B cell (primary cell): ENCODE results near the gene CAV3. TPM values are rescaled to one million over a fixed set of nuclear protein-coding genes. Genes with fewer than 3 reads are reported as not detected.

ENCODE experiments used
- ATAC-seq: fragments of 200-7000 bp; cut with Tn5 transposase; one replicate; pipeline ENCODE4 v1.10.0; 2021; ENCODE audit warnings: low read depth, mild to moderate bottlenecking, moderate number of reproducible peaks, moderate library complexity
- CTCF ChIA-PET: fragments of 350-600 bp; sonication (Branson Sonifier 250); formaldehyde crosslinking; loops from one replicate; lab custom pipeline; 2021; ENCODE audit warnings: antibody characterized with exemption, inconsistent platforms; lab: Charles Lee
- POLR2A ChIA-PET: fragments of 350-600 bp; sonication (Branson Sonifier 250); formaldehyde crosslinking; loops from one replicate; lab custom pipeline; 2021; ENCODE audit warnings: antibody characterized with exemption; lab: Charles Lee
- DNase-seq: peaks from one replicate; pipeline ENCODE4 v3.0.0; 2013
- H2AFZ ChIP-seq: 2 replicates; pipeline ENCODE4 v1.6.1; 2012; ENCODE audit warnings: mild to moderate bottlenecking, low read depth, low read length; ENCODE audit not compliant: insufficient read depth, poor library complexity, severe bottlenecking
- H3K27ac ChIP-seq, 2 donors: 1 replicate in 1 of 2; 2 replicates in 1 of 2; pipeline ENCODE4 v1.5.1; 2012 to 2013; ENCODE audit warnings: low read length in 2 of 2, mild to moderate bottlenecking in 2 of 2, moderate library complexity in 1 of 2
- H3K27me3 ChIP-seq, 4 experiments: fragments of 200-600 bp in 1 of 4; sonication (generic) in 1 of 4; replicated peaks in 1 of 4; 1 replicate in 2 of 4; 2 replicates in 2 of 4; pipeline versions ENCODE4 v1.6.1 to v1.7.0; 2013 to 2016; ENCODE audit warnings: low read length in 3 of 4, mild to moderate bottlenecking in 2 of 4, mixed read lengths in 1 of 4, moderate library complexity in 1 of 4; ENCODE audit not compliant: insufficient read depth in 4 of 4, control insufficient read depth in 3 of 4; ENCODE audit errors: control extremely low read depth in 1 of 4
- H3K36me3 ChIP-seq, 2 experiments: replicated peaks in 1 of 2; 1 replicate in 1 of 2; 2 replicates in 1 of 2; pipeline versions ENCODE4 v1.6.1 to v1.7.1; 2013; ENCODE audit warnings: low read length in 1 of 2; ENCODE audit not compliant: insufficient read depth in 2 of 2, control insufficient read depth in 1 of 2; ENCODE audit errors: control extremely low read depth in 1 of 2, extremely low read depth in 1 of 2
- H3K4me1 ChIP-seq, 2 donors: fragments of 200-600 bp in 1 of 2; sonication (generic) in 1 of 2; 1 replicate in 1 of 2; 2 replicates in 1 of 2; pipeline versions ENCODE4 v1.5.1 to v1.6.1; 2013 to 2017; ENCODE audit warnings: low read length in 2 of 2; ENCODE audit not compliant: control insufficient read depth in 2 of 2, insufficient read depth in 2 of 2
- H3K4me2 ChIP-seq: replicated peaks from 2 replicates; pipeline ENCODE3; 2012; ENCODE audit warnings: mild to moderate bottlenecking, low read depth, low read length; ENCODE audit not compliant: poor library complexity, severe bottlenecking
- H3K4me3 ChIP-seq, 5 experiments: fragments of 200-600 bp in 1 of 5; sonication (generic) in 1 of 5; 1 replicate in 3 of 5; 2 replicates in 2 of 5; pipeline versions ENCODE4 v1.5.1 to v1.7.0; 2011 to 2016; ENCODE audit warnings: low read length in 4 of 5, mild to moderate bottlenecking in 4 of 5, low read depth in 2 of 5, control low read depth in 1 of 5, moderate library complexity in 1 of 5; ENCODE audit not compliant: insufficient read depth in 1 of 5; ENCODE audit errors: control extremely low read depth in 1 of 5, extremely low read depth in 1 of 5
- H3K79me2 ChIP-seq: fragments of 200-600 bp; sonication (generic); one replicate; pipeline ENCODE4 v1.6.0; 2016; ENCODE audit warnings: low read length; ENCODE audit not compliant: control insufficient read depth, insufficient read depth
- H3K9ac ChIP-seq: fragments of 200-600 bp; sonication (generic); 2 replicates; pipeline ENCODE4 v1.6.1; 2017; ENCODE audit warnings: mild to moderate bottlenecking, low read length, moderate library complexity
- H3K9me3 ChIP-seq, 3 donors: one replicate each; pipeline versions ENCODE4 v1.6.1 to v1.7.1; 2013; ENCODE audit warnings: low read length in 2 of 3; ENCODE audit not compliant: control insufficient read depth in 2 of 3, insufficient read depth in 1 of 3; ENCODE audit errors: control extremely low read depth in 1 of 3
- H4K20me1 ChIP-seq: 2 replicates; pipeline ENCODE4 v1.6.0; 2012; ENCODE audit warnings: mild to moderate bottlenecking, low read length; ENCODE audit not compliant: insufficient read depth, control insufficient read depth, poor library complexity, severe bottlenecking
- H3K27ac Mint-ChIP-seq: one replicate; pipeline ENCODE4 v1.8.0; 2021; ENCODE audit warnings: mixed read lengths
- H3K27me3 Mint-ChIP-seq: one replicate; pipeline ENCODE4 v1.8.0; 2021; ENCODE audit warnings: mixed read lengths
- H3K4me1 Mint-ChIP-seq: one replicate; pipeline ENCODE4 v1.8.0; 2021; ENCODE audit warnings: mixed read lengths
- H3K4me3 Mint-ChIP-seq: one replicate; pipeline ENCODE4 v1.8.0; 2021; ENCODE audit warnings: mixed read lengths
- H3K9me3 Mint-ChIP-seq: one replicate; pipeline ENCODE4 v1.8.0; 2022; ENCODE audit warnings: mixed read lengths; ENCODE audit not compliant: insufficient read depth
- EZH2 ChIP-seq: IDR thresholded peaks from 2 replicates; pipeline ENCODE4 v1.6.1; 2012; ENCODE audit warnings: borderline replicate concordance, low read depth, mild to moderate bottlenecking, moderate library complexity, low read length; ENCODE audit not compliant: insufficient read depth, poor library complexity, severe bottlenecking
- WGBS: methylation state at CpG from one replicate; pipeline ENCODE4 v1.1.5; 2013; ENCODE audit warnings: missing lambda C conversion rate; ENCODE audit not compliant: insufficient coverage; 5-methylcytosine and 5-hydroxymethylcytosine counted together
- intact Hi-C: fragments of 100-400 bp; cut with micrococcal nuclease; formaldehyde crosslinking; loops from one replicate; pipeline ENCODE4 v1.10.0; 2022
- polyA plus RNA-seq: library from polyadenylated mRNA; depleted of rRNA; stranded (reverse); fragments of >200 nt; gene quantifications from 2 replicates; pipeline ENCODE4 v1.2.3, GENCODE V29; 2012
- total RNA-seq, 2 donors: library from RNA; stranded (reverse); fragments of 120-200 nt in 1 of 2; gene quantifications; 1 replicate in 1 of 2; 2 replicates in 1 of 2; pipeline versions ENCODE4 v1.2.3 to v1.2.4, GENCODE V29; 2013 to 2022
- TF ChIP-seq, protein P1 (sequence below): fragments of 200-600 bp; IDR thresholded peaks from one replicate; pipeline ENCODE4 v1.8.0; 2022; ENCODE audit warnings: antibody characterized with exemption, mild to moderate bottlenecking

The CAV3 gene
- total and polyA plus RNA-seq, 2 donors (not counting 1 experiment from before 2014, with no cell fraction given) = not detected

DNA sequence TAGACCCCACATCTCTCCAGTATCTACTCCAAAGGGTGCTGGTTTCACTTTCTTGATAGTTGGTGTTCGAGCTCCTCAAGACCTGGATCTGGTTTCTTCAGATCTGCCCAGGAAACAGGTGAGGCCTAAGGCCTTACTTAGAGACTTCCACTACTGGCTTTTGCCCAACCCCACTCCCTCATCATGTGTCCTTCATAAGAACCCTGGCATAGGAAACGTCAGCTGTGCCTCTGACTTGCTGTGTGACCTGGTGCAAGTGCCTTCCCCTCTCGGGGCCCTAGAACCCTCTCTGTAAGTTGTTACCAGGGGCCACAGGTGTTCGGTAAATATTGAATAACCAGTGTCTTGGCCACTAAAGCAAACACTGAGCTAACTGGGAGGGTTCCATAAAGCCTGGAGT is 31.9 kb downstream of the CAV3 start:
- Mint-ChIP-seq H3K4me1 (peaks cover 19% of the 10 kb centered on the region), H3K9me3 (no peaks in the 10 kb centered on the region), H3K27ac (no peak overlapping the region), H3K4me3 (no peak overlapping the region), H3K27me3 (peaks cover 20% of the 10 kb centered on the region)
- H2AFZ ChIP-seq = no peak overlapping the region
- ChIA-PET POLR2A (no interaction called here), CTCF (no interaction called here)
- intact Hi-C loops = loop anchor here (10.0 kb wide), 1 partner anchor 539 kb away; no protein-coding TSS in a partner anchor
- ATAC-seq = no peak
- peaks cover 0 to 29% (median 12%) of the 10 kb centered on the region in 4 experiments for H3K27me3 ChIP-seq
- no peaks in the 10 kb centered on the region for H4K20me1 ChIP-seq
- peaks cover 17 to 22% of the 10 kb centered on the region in 2 donors for H3K4me1 ChIP-seq
- H3K79me2 ChIP-seq = no peaks in the 10 kb centered on the region
- H3K4me2 ChIP-seq = no peak overlapping the region
- 71% methylated on average over 3 of the region's 4 CpGs for WGBS
- no peaks in the 10 kb centered on the region for H3K36me3 ChIP-seq
- no peak overlapping the region for H3K9ac ChIP-seq
- H3K27ac ChIP-seq = no peak overlapping the region
- TF ChIP-seq, protein P1, sequence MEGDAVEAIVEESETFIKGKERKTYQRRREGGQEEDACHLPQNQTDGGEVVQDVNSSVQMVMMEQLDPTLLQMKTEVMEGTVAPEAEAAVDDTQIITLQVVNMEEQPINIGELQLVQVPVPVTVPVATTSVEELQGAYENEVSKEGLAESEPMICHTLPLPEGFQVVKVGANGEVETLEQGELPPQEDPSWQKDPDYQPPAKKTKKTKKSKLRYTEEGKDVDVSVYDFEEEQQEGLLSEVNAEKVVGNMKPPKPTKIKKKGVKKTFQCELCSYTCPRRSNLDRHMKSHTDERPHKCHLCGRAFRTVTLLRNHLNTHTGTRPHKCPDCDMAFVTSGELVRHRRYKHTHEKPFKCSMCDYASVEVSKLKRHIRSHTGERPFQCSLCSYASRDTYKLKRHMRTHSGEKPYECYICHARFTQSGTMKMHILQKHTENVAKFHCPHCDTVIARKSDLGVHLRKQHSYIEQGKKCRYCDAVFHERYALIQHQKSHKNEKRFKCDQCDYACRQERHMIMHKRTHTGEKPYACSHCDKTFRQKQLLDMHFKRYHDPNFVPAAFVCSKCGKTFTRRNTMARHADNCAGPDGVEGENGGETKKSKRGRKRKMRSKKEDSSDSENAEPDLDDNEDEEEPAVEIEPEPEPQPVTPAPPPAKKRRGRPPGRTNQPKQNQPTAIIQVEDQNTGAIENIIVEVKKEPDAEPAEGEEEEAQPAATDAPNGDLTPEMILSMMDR = no peak
- TF ChIP-seq EZH2 = no peak
- H3K9me3 ChIP-seq = no peaks in the 10 kb centered on the region
- no peak overlapping the region for H3K4me3 ChIP-seq
- DNase-seq = no peak

DNA sequence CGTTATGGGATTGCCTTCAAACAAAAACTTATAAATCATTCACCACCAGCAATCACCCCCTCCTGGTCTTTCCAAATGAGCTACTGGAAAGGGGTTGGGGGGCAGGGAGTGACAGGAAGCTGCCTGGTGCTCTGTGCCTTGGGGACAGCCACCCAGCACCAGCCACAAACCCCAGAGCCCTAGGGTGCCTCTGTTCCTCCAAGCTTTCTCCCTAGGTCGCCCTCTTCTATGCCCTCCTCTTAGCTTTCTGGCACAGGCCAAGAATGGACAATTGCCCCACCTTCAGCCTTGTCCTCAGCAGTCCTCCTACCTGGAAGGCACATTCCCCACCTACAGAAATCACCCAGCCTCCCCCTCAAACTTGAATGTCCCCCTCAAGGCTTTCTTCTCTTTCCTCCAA is 32.5 kb downstream of the CAV3 start:
- Histone ChIP-seq H3K9ac (no peak overlapping the region), H3K27ac (no peak overlapping the region), H3K9me3 (no peaks in the 10 kb centered on the region), H2AFZ (no peak overlapping the region), H3K4me3 (no peak overlapping the region), H3K36me3 (no peaks in the 10 kb centered on the region), H3K79me2 (no peaks in the 10 kb centered on the region), H3K27me3 (peaks cover 0 to 32% (median 12%) of the 10 kb centered on the region in 4 experiments), H3K4me1 (peaks cover 17 to 22% of the 10 kb centered on the region in 2 donors), H4K20me1 (no peaks in the 10 kb centered on the region), H3K4me2 (no peak overlapping the region)
- Mint-ChIP-seq H3K9me3 (no peaks in the 10 kb centered on the region), H3K27me3 (peaks cover 26% of the 10 kb centered on the region), H3K27ac (no peak overlapping the region), H3K4me3 (no peak overlapping the region), H3K4me1 (peaks cover 19% of the 10 kb centered on the region)
- intact Hi-C loops = loop anchor here (10.0 kb wide), 1 partner anchor 539 kb away; no protein-coding TSS in a partner anchor
- no peak for DNase-seq
- no peak for ATAC-seq
- TF ChIP-seq, protein P1 = no peak
- TF ChIP-seq EZH2 = no peak
- WGBS = 92% methylated on average over 1 of the region's 2 CpGs
- CTCF ChIA-PET = no interaction called here
- POLR2A ChIA-PET = no interaction called here
